Suprapubic skin (tissue), 4 donors: ENCODE data around the gene SPATA31E1. TPM values are rescaled to one million over a fixed set of nuclear protein-coding genes. Genes with fewer than 3 reads are reported as not detected.

Experiments
- DNase-seq, 2 donors: peaks; one replicate each; pipeline ENCODE4 v3.0.0-alpha.2; 2019; ENCODE audit warnings: low spot score in 2 of 2
- H3K27ac ChIP-seq: fragments of 200-600 bp; sonication (generic); one replicate; pipeline ENCODE4 v1.5.1; 2019
- H3K27me3 ChIP-seq: fragments of 200-600 bp; sonication (generic); one replicate; pipeline ENCODE4 v1.5.1; 2019
- H3K36me3 ChIP-seq: fragments of 200-600 bp; sonication (generic); one replicate; pipeline ENCODE4 v1.5.1; 2019
- H3K4me1 ChIP-seq: fragments of 200-600 bp; sonication (generic); one replicate; pipeline ENCODE4 v1.5.1; 2019
- H3K4me3 ChIP-seq: fragments of 200-600 bp; sonication (generic); one replicate; pipeline ENCODE4 v1.5.1; 2019; ENCODE audit warnings: mild to moderate bottlenecking
- H3K9me3 ChIP-seq: fragments of 200-600 bp; sonication (generic); one replicate; pipeline ENCODE4 v1.5.1; 2019
- CTCF ChIP-seq, 2 donors: fragments of 200-600 bp in 1 of 2; fragments of 450-650 bp in 1 of 2; sonication (generic) in 1 of 2; IDR thresholded peaks; one replicate each; pipeline ENCODE4 v1.5.1; 2016 to 2019; ENCODE audit warnings: antibody characterized with exemption in 2 of 2, mild to moderate bottlenecking in 1 of 2, moderate library complexity in 1 of 2
- EP300 ChIP-seq: sonication (generic); formaldehyde crosslinking; IDR thresholded peaks from one replicate; pipeline ENCODE4 v1.6.1; 2017; ENCODE audit warnings: antibody characterized with exemption
- POLR2A ChIP-seq, 2 donors: fragments of 450-650 bp; IDR thresholded peaks; one replicate each; pipeline ENCODE4 v1.6.1; 2017; ENCODE audit warnings: antibody characterized with exemption in 2 of 2, mild to moderate bottlenecking in 2 of 2, moderate library complexity in 2 of 2
- POLR2AphosphoS5 ChIP-seq, 3 donors: sonication (generic); formaldehyde crosslinking; IDR thresholded peaks; one replicate each; pipeline ENCODE4 v1.6.1; 2017; ENCODE audit warnings: antibody characterized with exemption in 3 of 3
- WGBS: methylation state at CpG from one replicate; pipeline ENCODE4 v1.1.5; 2018; 5-methylcytosine and 5-hydroxymethylcytosine counted together
- total RNA-seq, 4 donors: library from RNA; depleted of rRNA; stranded (reverse); fragments of >200 nt; gene quantifications; one replicate each; pipeline ENCODE4 v1.1.0, GENCODE V29; 2016

The SPATA31E1 gene
- total RNA-seq, 4 donors from 2014 or later, result not detected

- Histone ChIP-seq H3K9me3 (peaks cover 14% of the 10 kb centered on the region), H3K36me3 (no peaks in the 10 kb centered on the region), H3K4me3 (no peak overlapping the region), H3K4me1 (no peaks in the 10 kb centered on the region), H3K27me3 (no peaks in the 10 kb centered on the region), H3K27ac (no peak overlapping the region)
- WGBS, result 56% methylated on average over 6 of the region's 6 CpGs
- TF ChIP-seq POLR2AphosphoS5 (IDR thresholded peaks at IDR 0.05) (no peak), EP300 (no peak), POLR2A (IDR thresholded peaks at IDR 0.05) (no peak), CTCF (IDR thresholded peaks at IDR 0.05) (no peak)
- no peak for DNase-seq
Observed at GRCh38 chr9:87863882-87864465, 18.7 kb upstream of the SPATA31E1 start.

- H3K36me3 ChIP-seq, result no peaks in the 10 kb centered on the region
- H3K4me1 ChIP-seq, result no peaks in the 10 kb centered on the region
- no peak overlapping the region for H3K27ac ChIP-seq
- H3K9me3 ChIP-seq, result peaks cover 13% of the 10 kb centered on the region
- DNase-seq, result no peak
- H3K4me3 ChIP-seq, result no peak overlapping the region
- TF ChIP-seq CTCF (IDR thresholded peaks at IDR 0.05) (no peak), POLR2A (IDR thresholded peaks at IDR 0.05) (no peak), EP300 (no peak), POLR2AphosphoS5 (IDR thresholded peaks at IDR 0.05) (no peak)
- H3K27me3 ChIP-seq, result no peaks in the 10 kb centered on the region
- WGBS, result 89% methylated on average over 3 of the region's 3 CpGs
Observed at GRCh38 chr9:87864915-87865314, 17.8 kb upstream of the SPATA31E1 start.

- 90% methylated on average over 3 of the region's 3 CpGs for WGBS
- no peak for DNase-seq
- H3K4me3 ChIP-seq, result no peak overlapping the region
- no peaks in the 10 kb centered on the region for H3K27me3 ChIP-seq
- no peaks in the 10 kb centered on the region for H3K4me1 ChIP-seq
- no peak overlapping the region for H3K27ac ChIP-seq
- TF ChIP-seq CTCF (IDR thresholded peaks at IDR 0.05), result no peak
- no peak for TF ChIP-seq POLR2A (IDR thresholded peaks at IDR 0.05)
- TF ChIP-seq EP300, result no peak
- TF ChIP-seq POLR2AphosphoS5 (IDR thresholded peaks at IDR 0.05), result no peak
- no peaks in the 10 kb centered on the region for H3K36me3 ChIP-seq
- peaks cover 6% of the 10 kb centered on the region for H3K9me3 ChIP-seq
Observed at GRCh38 chr9:87865626-87866025, 17.1 kb upstream of the SPATA31E1 start.

- 78% methylated on average over 7 of the region's 7 CpGs for WGBS
- H3K27ac ChIP-seq, result no peak overlapping the region
- DNase-seq, result no peak
Observed at GRCh38 chr9:87867391-87867790, 15.3 kb upstream of the SPATA31E1 start.

GRCh38 chr9:87868175-87868574 lies 14.5 kb upstream of the SPATA31E1 start:
- DNase-seq, result no peak
- WGBS, result 95% methylated on average over 9 of the region's 9 CpGs
- Histone ChIP-seq H3K4me3 (no peak overlapping the region), H3K9me3 (no peaks in the 10 kb centered on the region), H3K36me3 (no peaks in the 10 kb centered on the region), H3K4me1 (no peaks in the 10 kb centered on the region), H3K27ac (no peak overlapping the region), H3K27me3 (no peaks in the 10 kb centered on the region)
- TF ChIP-seq EP300 (no peak), POLR2A (IDR thresholded peaks at IDR 0.05) (no peak), POLR2AphosphoS5 (IDR thresholded peaks at IDR 0.05) (no peak), CTCF (IDR thresholded peaks at IDR 0.05) (no peak)

More at GRCh38 chr9:87867391-87867790, 15.3 kb upstream of the SPATA31E1 start:
- TF ChIP-seq EP300 (no peak), POLR2AphosphoS5 (IDR thresholded peaks at IDR 0.05) (no peak), POLR2A (IDR thresholded peaks at IDR 0.05) (no peak), CTCF (IDR thresholded peaks at IDR 0.05) (no peak)
- Histone ChIP-seq H3K4me3 (no peak overlapping the region), H3K27me3 (no peaks in the 10 kb centered on the region), H3K36me3 (no peaks in the 10 kb centered on the region), H3K9me3 (no peaks in the 10 kb centered on the region), H3K4me1 (no peaks in the 10 kb centered on the region)
